Measurements from ENCODE around the gene PARD3B. TPM values are rescaled to one million over a fixed set of nuclear protein-coding genes. Genes with fewer than 3 reads are reported as not detected.

Gene PARD3B
- total RNA-seq, 1 experiment from 2014 or later = 6.4 TPM

DNA sequence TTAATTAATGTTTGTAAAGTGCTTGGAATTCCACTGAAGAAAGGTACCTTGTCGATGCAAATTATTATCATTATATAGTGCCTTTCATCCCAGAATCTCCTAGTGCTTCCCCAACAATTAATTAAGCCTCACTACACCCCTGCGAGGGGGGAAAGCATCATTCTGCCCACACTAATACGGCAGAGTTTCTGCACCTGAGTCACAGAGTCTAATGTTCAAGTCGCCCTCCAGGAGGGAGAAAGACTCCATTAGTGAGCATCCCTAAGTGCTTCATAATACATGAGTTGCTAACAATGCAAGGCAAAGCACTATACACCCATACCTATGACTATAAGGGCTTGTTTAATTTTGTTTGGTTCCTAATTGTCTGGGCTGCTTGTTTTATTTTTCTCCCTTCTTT is 1111.7 kb downstream of the PARD3B start:
- Histone ChIP-seq H3K18ac (ENCODE audit: insufficient read length, low read depth, low read length) (no peak overlapping the region), H2AFZ (ENCODE audit: low read length) (no peak overlapping the region), H3K9ac (ENCODE audit: extremely low read depth, insufficient read length, low read length) (no peak overlapping the region), H3K4me2 (ENCODE audit: insufficient read depth, insufficient read length, low read length) (no peak overlapping the region), H4K5ac (ENCODE audit: insufficient read length, low read depth, low read length) (no peak overlapping the region), H4K8ac (replicated peaks; ENCODE audit: insufficient read length, low read depth, low read length) (no peak overlapping the region), H3T11ph (ENCODE audit: low read length) (no peak overlapping the region), H3K79me1 (ENCODE audit: insufficient read depth, low read depth, low read length, poor library complexity, severe bottlenecking) (no peaks in the 10 kb centered on the region), H3K27ac (ENCODE audit: insufficient read length, low read depth, low read length) (no peak overlapping the region), H2BK5ac (ENCODE audit: insufficient read length, low read length) (no peak overlapping the region), H3K23me2 (ENCODE audit: insufficient read length, low read depth, low read length, poor library complexity, severe bottlenecking) (no peaks in the 10 kb centered on the region), H2BK15ac (ENCODE audit: low read depth, low read length) (no peak overlapping the region), H4K91ac (ENCODE audit: insufficient read length, low read depth, low read length) (no peak overlapping the region), H2BK20ac (ENCODE audit: low read depth, low read length, poor library complexity, severe bottlenecking) (no peak overlapping the region), H3K9me3 (ENCODE audit: control insufficient read depth, low read depth, low read length) (no peaks in the 10 kb centered on the region), H2AK5ac (ENCODE audit: insufficient read length, low read length) (no peak overlapping the region), H3K79me2 (ENCODE audit: insufficient read depth, low read length) (no peaks in the 10 kb centered on the region), H3K23ac (ENCODE audit: insufficient read length, low read depth, low read length) (no peak overlapping the region), H2BK12ac (ENCODE audit: insufficient read length, low read depth, low read length) (no peak overlapping the region), H3K4me1 (ENCODE audit: insufficient read depth, low read length) (no peaks in the 10 kb centered on the region), H3K56ac (ENCODE audit: insufficient read length, low read depth, low read length) (no peak overlapping the region), H3K4ac (ENCODE audit: low read depth, low read length) (no peak overlapping the region), H2BK120ac (ENCODE audit: low read depth, low read length, poor library complexity, severe bottlenecking) (no peak overlapping the region), H3K14ac (ENCODE audit: insufficient read depth, low read length) (no peak overlapping the region), H3K27me3 (ENCODE audit: insufficient read depth, low read length) (no peaks in the 10 kb centered on the region), H4K20me1 (ENCODE audit: control insufficient read depth, insufficient read depth, insufficient read length) (no peaks in the 10 kb centered on the region)
- H3K27ac Mint-ChIP-seq = no peak overlapping the region
- peaks cover 5 to 16% of the 10 kb centered on the region in 2 experiments for H3K4me1 Mint-ChIP-seq
- TF ChIP-seq, protein P1, sequence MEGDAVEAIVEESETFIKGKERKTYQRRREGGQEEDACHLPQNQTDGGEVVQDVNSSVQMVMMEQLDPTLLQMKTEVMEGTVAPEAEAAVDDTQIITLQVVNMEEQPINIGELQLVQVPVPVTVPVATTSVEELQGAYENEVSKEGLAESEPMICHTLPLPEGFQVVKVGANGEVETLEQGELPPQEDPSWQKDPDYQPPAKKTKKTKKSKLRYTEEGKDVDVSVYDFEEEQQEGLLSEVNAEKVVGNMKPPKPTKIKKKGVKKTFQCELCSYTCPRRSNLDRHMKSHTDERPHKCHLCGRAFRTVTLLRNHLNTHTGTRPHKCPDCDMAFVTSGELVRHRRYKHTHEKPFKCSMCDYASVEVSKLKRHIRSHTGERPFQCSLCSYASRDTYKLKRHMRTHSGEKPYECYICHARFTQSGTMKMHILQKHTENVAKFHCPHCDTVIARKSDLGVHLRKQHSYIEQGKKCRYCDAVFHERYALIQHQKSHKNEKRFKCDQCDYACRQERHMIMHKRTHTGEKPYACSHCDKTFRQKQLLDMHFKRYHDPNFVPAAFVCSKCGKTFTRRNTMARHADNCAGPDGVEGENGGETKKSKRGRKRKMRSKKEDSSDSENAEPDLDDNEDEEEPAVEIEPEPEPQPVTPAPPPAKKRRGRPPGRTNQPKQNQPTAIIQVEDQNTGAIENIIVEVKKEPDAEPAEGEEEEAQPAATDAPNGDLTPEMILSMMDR (conservative IDR thresholded peaks at IDR 0.05) = no peak
- DNase-seq = no peak
- peaks cover 4% of the 10 kb centered on the region; the same call in 1 of the 2 replicates for H3K27me3 Mint-ChIP-seq (ENCODE audit: low read depth)
- H3K36me3 Mint-ChIP-seq (ENCODE audit: insufficient read depth in 1 of 3, low read depth in 3 of 3) = no peaks in the 10 kb centered on the region
- WGBS (ENCODE audit: extremely low coverage, insufficient read length, low lambda C conversion rate) = no CpG with 5 or more reads among the region's 4 CpGs
- no peak overlapping the region for H3K4me3 Mint-ChIP-seq
- no peaks in the 10 kb centered on the region for H3K9me3 Mint-ChIP-seq

Measured in H9 (cell line).